Measurements from ENCODE around the gene ST7. TPM values are rescaled to one million over a fixed set of nuclear protein-coding genes. Genes with fewer than 3 reads are reported as not detected.

The ST7 gene
- total and polyA plus RNA-seq, 2 of the 8 experiments (the other 6 are each of a cell fraction or from before 2014, with no cell fraction given): 16.3 to 18.0 TPM

DNA sequence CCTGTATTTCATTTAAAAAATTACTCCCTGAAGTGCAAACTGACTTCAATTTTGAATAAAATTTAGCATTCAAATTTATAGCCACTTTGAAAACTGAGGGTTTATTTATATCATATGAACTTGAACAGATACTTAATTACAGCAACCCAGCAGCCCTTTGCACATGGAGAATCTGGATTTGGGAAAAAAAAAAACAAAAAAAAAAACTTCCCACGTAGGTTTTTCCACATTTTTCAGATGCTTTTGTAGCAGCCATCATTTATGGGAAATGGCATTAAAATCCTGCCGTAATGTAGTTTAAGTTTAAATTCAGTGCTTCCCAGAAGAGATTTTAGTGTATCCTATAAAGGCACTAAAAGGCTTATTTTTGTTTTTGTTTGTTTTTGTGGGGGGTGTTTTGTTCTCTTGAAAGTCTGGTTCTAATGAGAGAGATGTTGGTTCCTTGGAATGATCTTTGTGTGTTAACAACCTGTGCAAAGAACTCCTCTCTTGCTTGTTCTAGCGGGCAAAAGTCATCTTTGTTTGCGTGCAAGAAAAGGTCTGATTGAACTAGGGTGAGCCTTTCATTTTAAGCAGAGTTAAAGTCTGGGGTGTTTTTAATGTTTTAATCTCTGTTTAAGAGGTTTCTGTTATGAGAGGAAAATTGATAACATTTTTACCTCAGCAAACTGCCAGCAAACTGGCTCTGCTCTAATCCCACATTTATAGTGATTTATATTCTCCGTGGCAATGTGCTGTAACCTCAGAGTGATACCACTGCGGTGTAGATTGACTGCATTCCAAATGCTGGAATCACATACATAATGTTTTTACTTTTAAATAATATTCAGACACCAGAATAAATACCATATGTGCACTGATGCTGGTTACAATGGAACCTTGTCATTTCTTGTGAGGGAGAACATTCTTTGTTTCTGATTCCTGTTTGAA, 264.1 kb downstream of the ST7 start (continued):
- no peak for TF ChIP-seq EZH2 (IDR thresholded peaks at IDR 0.05; ENCODE audit: low read depth, low read length, severe bottlenecking)
- TF ChIP-seq CTBP2 (IDR thresholded peaks at IDR 0.05; ENCODE audit: borderline replicate concordance, insufficient read depth, insufficient read length, low read length): no peak
- no peak for TF ChIP-seq ASH2L (IDR thresholded peaks at IDR 0.05; ENCODE audit: low read length)
- no peak for TF ChIP-seq POLR2A (IDR thresholded peaks at IDR 0.05; ENCODE audit: control extremely low read depth in 1 of 2, low read depth in 2 of 2, low read length in 2 of 2)
- TF ChIP-seq HDAC2 (IDR thresholded peaks at IDR 0.05; ENCODE audit: borderline replicate concordance in 1 of 2, low read depth in 2 of 2, low read length in 2 of 2): no peak

Data from H1 (cell line).